Measurements from ENCODE around the gene USP32. TPM values are rescaled to one million over a fixed set of nuclear protein-coding genes. Genes with fewer than 3 reads are reported as not detected.
"Not testable (repeated sequence)": the region's sequence is repeated elsewhere in the genome, so short reads cannot be mapped to it uniquely, and the experiment has no call there.

The USP32 gene
- total and polyA plus RNA-seq, 2 donors (not counting 1 experiment from before 2014, with no cell fraction given), result 7.7 to 48.8 TPM

GRCh38 chr17:60378187-60378586 lies 13.7 kb downstream of the USP32 start:
- H2AFZ ChIP-seq (ENCODE audit: insufficient read depth, low read depth, low read length, poor library complexity, severe bottlenecking); H3K9me3 ChIP-seq (ENCODE audit: control extremely low read depth in 1 of 3, control insufficient read depth in 2 of 3, insufficient read depth in 1 of 3, low read length in 2 of 3); H3K4me3 Mint-ChIP-seq; H3K27me3 Mint-ChIP-seq; H3K27ac ChIP-seq (ENCODE audit: low read length in 2 of 2); H3K27me3 ChIP-seq (replicated peaks in 1 of 4; ENCODE audit: control extremely low read depth in 1 of 4, control insufficient read depth in 3 of 4, insufficient read depth in 4 of 4, low read length in 3 of 4); H3K4me3 ChIP-seq (ENCODE audit: control extremely low read depth in 1 of 5, extremely low read depth in 1 of 5, insufficient read depth in 1 of 5, low read depth in 2 of 5, low read length in 4 of 5); H3K9me3 Mint-ChIP-seq (ENCODE audit: insufficient read depth); H4K20me1 ChIP-seq (ENCODE audit: control insufficient read depth, insufficient read depth, low read length, poor library complexity, severe bottlenecking); H3K4me1 Mint-ChIP-seq; POLR2A ChIA-PET; H3K27ac Mint-ChIP-seq; H3K4me2 ChIP-seq (replicated peaks; ENCODE audit: low read depth, low read length, poor library complexity, severe bottlenecking); H3K36me3 ChIP-seq (replicated peaks in 1 of 2; ENCODE audit: control extremely low read depth in 1 of 2, control insufficient read depth in 1 of 2, extremely low read depth in 1 of 2, insufficient read depth in 2 of 2, low read length in 1 of 2); CTCF ChIA-PET; DNase-seq; ATAC-seq (ENCODE audit: low read depth); intact Hi-C loops (cut with micrococcal nuclease); H3K4me1 ChIP-seq (ENCODE audit: control insufficient read depth in 2 of 2, insufficient read depth in 2 of 2, low read length in 2 of 2); H3K9ac ChIP-seq (ENCODE audit: low read length): not testable (repeated sequence)
- no CpG with 5 or more reads among the region's 1 CpG for WGBS (ENCODE audit: insufficient coverage)
- H3K79me2 ChIP-seq (ENCODE audit: control insufficient read depth, insufficient read depth, low read length), result peaks cover 17% of the 10 kb centered on the region

DNA sequence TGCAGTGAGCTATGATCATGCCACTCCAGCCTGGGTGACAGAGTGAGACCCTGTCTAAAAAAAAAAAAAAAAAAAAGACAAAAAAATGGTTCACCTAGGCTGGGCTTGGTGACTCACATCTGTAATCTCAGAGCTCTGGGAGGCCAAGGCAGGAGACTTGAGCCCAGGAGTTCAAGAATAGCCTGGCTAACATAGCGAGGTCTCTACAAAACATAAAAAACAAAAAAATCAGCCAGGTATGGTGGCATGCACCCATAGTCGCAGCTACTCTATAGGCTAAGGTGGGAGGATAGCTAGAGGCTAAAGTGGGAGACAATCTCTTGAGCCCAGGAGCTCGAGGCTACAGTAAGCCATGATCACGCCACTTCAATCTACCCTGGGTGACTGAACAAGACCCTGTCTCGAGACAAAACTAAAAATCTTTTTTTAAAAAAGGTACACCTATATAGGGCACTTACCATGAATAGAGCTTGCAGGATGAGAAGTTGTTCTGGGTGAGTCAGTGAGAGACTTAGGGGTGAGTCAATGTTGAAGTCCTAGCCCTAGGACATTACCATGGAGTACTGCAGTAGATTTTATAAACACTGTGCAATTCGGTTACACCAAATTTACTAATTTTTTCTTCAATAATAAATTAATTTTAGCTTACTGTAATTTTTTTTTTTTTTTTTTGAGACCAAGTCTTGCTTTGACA lies 19.0 kb downstream of the USP32 start:
- Histone ChIP-seq H2AFZ (ENCODE audit: insufficient read depth, low read depth, low read length, poor library complexity, severe bottlenecking) (no peak overlapping the region), H3K27ac (ENCODE audit: low read length in 2 of 2) (no peak overlapping the region), H3K79me2 (ENCODE audit: control insufficient read depth, insufficient read depth, low read length) (peaks cover 34% of the 10 kb centered on the region), H3K4me2 (replicated peaks; ENCODE audit: low read depth, low read length, poor library complexity, severe bottlenecking) (no peak overlapping the region), H3K27me3 (replicated peaks in 1 of 4; ENCODE audit: control extremely low read depth in 1 of 4, control insufficient read depth in 3 of 4, insufficient read depth in 4 of 4, low read length in 3 of 4) (no peaks in the 10 kb centered on the region), H4K20me1 (ENCODE audit: control insufficient read depth, insufficient read depth, low read length, poor library complexity, severe bottlenecking) (peaks cover 12% of the 10 kb centered on the region), H3K36me3 (replicated peaks in 1 of 2; ENCODE audit: control extremely low read depth in 1 of 2, control insufficient read depth in 1 of 2, extremely low read depth in 1 of 2, insufficient read depth in 2 of 2, low read length in 1 of 2) (peaks cover 0 to 4% of the 10 kb centered on the region in 2 experiments), H3K9ac (ENCODE audit: low read length) (no peak overlapping the region), H3K4me1 (ENCODE audit: control insufficient read depth in 2 of 2, insufficient read depth in 2 of 2, low read length in 2 of 2) (peaks cover 4 to 9% of the 10 kb centered on the region in 2 donors), H3K9me3 (ENCODE audit: control extremely low read depth in 1 of 3, control insufficient read depth in 2 of 3, insufficient read depth in 1 of 3, low read length in 2 of 3) (no peaks in the 10 kb centered on the region), H3K4me3 (ENCODE audit: control extremely low read depth in 1 of 5, extremely low read depth in 1 of 5, insufficient read depth in 1 of 5, low read depth in 2 of 5, low read length in 4 of 5) (no peak overlapping the region)
- ChIA-PET POLR2A (no interaction called here), CTCF (interaction anchor here (0.7 to 1.3 kb wide), 3 partner anchors 11 to 18 kb away, joined by 3 read pairs; no protein-coding TSS in a partner anchor)
- WGBS (ENCODE audit: insufficient coverage), result no CpG with 5 or more reads among the region's 6 CpGs
- no peak for TF ChIP-seq EZH2 (IDR thresholded peaks at IDR 0.05; ENCODE audit: borderline replicate concordance, insufficient read depth, low read depth, low read length, poor library complexity, severe bottlenecking)
- Mint-ChIP-seq H3K27ac (no peak overlapping the region), H3K9me3 (ENCODE audit: insufficient read depth) (no peaks in the 10 kb centered on the region), H3K27me3 (no peaks in the 10 kb centered on the region), H3K4me1 (peaks cover 16% of the 10 kb centered on the region), H3K4me3 (no peak overlapping the region)
- DNase-seq, result no peak
- no peak for ATAC-seq (ENCODE audit: low read depth)
- intact Hi-C loops (cut with micrococcal nuclease), result no loop called here

Measured in B cell (primary cell).